Measurements from ENCODE around the gene HAPLN1.

HAPLN1 gene

DNA sequence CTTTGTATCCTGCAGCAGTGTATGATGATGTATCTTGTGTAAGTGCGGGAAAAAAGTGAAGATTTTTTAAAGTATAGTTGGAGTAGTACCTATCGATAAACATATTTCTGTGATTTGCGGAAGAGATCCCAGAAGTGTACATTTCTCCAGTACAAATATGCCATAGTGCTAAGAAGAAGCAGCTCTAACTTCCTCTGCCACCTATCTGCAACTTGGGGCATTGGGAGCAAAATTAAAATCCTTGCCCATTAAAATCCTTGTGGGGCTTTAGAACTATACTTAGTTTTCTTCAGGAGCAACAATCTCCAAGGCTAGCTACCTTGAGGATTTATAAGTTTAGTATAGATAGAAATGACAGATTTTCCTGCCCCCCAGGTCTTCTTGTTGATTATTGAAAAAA, 125.4 kb downstream of the HAPLN1 start:
- no peak overlapping the region for H3K27ac ChIP-seq (ENCODE audit: low read depth, low read length)
- no peaks in the 10 kb centered on the region for H3K9me2 ChIP-seq (replicated peaks; ENCODE audit: control insufficient read depth, low read length)
- no peak overlapping the region for H3K4me2 ChIP-seq (ENCODE audit: low read length)
- no peak overlapping the region for H3K4me3 ChIP-seq (ENCODE audit: low read length)
- H3F3A ChIP-seq (ENCODE audit: control insufficient read depth, insufficient read depth) = no peaks in the 10 kb centered on the region
- H3K4me1 ChIP-seq (ENCODE audit: control insufficient read depth, low read length) = no peaks in the 10 kb centered on the region
- H3K79me2 ChIP-seq (ENCODE audit: control insufficient read depth, low read length) = no peaks in the 10 kb centered on the region
- TF ChIP-seq, protein P1, sequence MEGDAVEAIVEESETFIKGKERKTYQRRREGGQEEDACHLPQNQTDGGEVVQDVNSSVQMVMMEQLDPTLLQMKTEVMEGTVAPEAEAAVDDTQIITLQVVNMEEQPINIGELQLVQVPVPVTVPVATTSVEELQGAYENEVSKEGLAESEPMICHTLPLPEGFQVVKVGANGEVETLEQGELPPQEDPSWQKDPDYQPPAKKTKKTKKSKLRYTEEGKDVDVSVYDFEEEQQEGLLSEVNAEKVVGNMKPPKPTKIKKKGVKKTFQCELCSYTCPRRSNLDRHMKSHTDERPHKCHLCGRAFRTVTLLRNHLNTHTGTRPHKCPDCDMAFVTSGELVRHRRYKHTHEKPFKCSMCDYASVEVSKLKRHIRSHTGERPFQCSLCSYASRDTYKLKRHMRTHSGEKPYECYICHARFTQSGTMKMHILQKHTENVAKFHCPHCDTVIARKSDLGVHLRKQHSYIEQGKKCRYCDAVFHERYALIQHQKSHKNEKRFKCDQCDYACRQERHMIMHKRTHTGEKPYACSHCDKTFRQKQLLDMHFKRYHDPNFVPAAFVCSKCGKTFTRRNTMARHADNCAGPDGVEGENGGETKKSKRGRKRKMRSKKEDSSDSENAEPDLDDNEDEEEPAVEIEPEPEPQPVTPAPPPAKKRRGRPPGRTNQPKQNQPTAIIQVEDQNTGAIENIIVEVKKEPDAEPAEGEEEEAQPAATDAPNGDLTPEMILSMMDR (IDR thresholded peaks at IDR 0.05; ENCODE audit: low read depth, low read length, poor library complexity, severe bottlenecking) = no peak
- TF ChIP-seq EZH2phosphoT487 (IDR thresholded peaks at IDR 0.05; ENCODE audit: borderline replicate concordance, low read length) = no peak
- H3K36me3 ChIP-seq (ENCODE audit: control insufficient read depth, low read length) = no peaks in the 10 kb centered on the region
- H3K27me3 ChIP-seq (ENCODE audit: control insufficient read depth, low read length) = no peaks in the 10 kb centered on the region
- no peaks in the 10 kb centered on the region for H4K20me1 ChIP-seq (ENCODE audit: control insufficient read depth, insufficient read depth, low read depth, low read length)
- no peaks in the 10 kb centered on the region for H3K9me3 ChIP-seq (ENCODE audit: control insufficient read depth, insufficient read depth, low read length)

DNA sequence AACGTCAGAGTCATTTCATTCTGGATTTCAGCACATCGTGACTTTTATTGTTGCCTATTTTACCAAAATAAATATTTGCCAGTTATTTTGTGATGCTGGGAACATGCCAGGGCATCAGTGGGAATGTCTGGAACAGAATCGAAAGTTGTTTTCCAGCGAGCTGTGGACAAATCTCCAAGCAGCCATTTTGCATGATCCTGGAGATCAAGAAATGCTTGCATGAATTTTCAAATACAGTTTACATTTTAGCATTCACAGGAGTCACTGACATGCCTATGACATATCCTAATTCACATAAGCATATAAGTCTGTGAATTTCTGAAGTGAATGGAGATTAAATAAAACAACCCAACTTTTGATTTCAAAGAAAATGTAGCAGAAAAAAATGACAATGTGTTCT, 129.7 kb downstream of the HAPLN1 start:
- TF ChIP-seq, protein P1 (IDR thresholded peaks at IDR 0.05; ENCODE audit: low read depth, low read length, poor library complexity, severe bottlenecking) = no peak
- no peak for TF ChIP-seq EZH2phosphoT487 (IDR thresholded peaks at IDR 0.05; ENCODE audit: borderline replicate concordance, low read length)

DNA sequence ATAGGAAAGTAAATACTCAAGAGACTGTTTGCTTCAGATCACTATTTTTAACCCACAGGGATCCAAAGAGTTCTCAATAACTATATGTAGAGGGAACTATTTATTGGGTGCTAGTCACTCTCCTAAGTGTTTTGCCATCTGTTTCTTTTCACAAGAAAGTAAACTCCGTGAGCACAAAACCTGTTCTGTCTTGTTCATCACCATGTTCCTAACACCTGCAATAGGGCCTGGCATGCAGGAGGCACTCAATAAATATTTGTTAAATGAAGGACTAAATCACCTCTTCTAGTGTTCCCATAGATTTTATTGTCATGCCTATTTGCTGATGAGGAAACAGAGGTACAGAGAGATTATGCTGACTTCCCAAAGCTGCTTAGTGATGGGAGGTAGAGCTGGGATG, 130.9 kb downstream of the HAPLN1 start:
- Histone ChIP-seq H4K20me1 (ENCODE audit: control insufficient read depth, insufficient read depth, low read depth, low read length) (no peaks in the 10 kb centered on the region), H3K36me3 (ENCODE audit: control insufficient read depth, low read length) (no peaks in the 10 kb centered on the region), H3K4me2 (ENCODE audit: low read length) (no peak overlapping the region), H3K27me3 (ENCODE audit: control insufficient read depth, low read length) (no peaks in the 10 kb centered on the region), H3K27ac (ENCODE audit: low read depth, low read length) (no peak overlapping the region), H3K9me3 (ENCODE audit: control insufficient read depth, insufficient read depth, low read length) (no peaks in the 10 kb centered on the region), H3F3A (ENCODE audit: control insufficient read depth, insufficient read depth) (no peaks in the 10 kb centered on the region), H3K79me2 (ENCODE audit: control insufficient read depth, low read length) (no peaks in the 10 kb centered on the region), H3K4me1 (ENCODE audit: control insufficient read depth, low read length) (no peaks in the 10 kb centered on the region), H3K9me2 (replicated peaks; ENCODE audit: control insufficient read depth, low read length) (no peaks in the 10 kb centered on the region), H3K4me3 (ENCODE audit: low read length) (no peak overlapping the region)
- TF ChIP-seq, protein P1 (IDR thresholded peaks at IDR 0.05; ENCODE audit: low read depth, low read length, poor library complexity, severe bottlenecking) = no peak
- no peak for TF ChIP-seq EZH2phosphoT487 (IDR thresholded peaks at IDR 0.05; ENCODE audit: borderline replicate concordance, low read length)

More for the DNA sequence above, 129.7 kb downstream of the HAPLN1 start:
- Histone ChIP-seq H3K27ac (ENCODE audit: low read depth, low read length) (no peak overlapping the region), H3K4me3 (ENCODE audit: low read length) (no peak overlapping the region), H3K4me2 (ENCODE audit: low read length) (no peak overlapping the region), H3K9me2 (replicated peaks; ENCODE audit: control insufficient read depth, low read length) (no peaks in the 10 kb centered on the region), H4K20me1 (ENCODE audit: control insufficient read depth, insufficient read depth, low read depth, low read length) (no peaks in the 10 kb centered on the region), H3K79me2 (ENCODE audit: control insufficient read depth, low read length) (no peaks in the 10 kb centered on the region), H3F3A (ENCODE audit: control insufficient read depth, insufficient read depth) (no peaks in the 10 kb centered on the region), H3K9me3 (ENCODE audit: control insufficient read depth, insufficient read depth, low read length) (no peaks in the 10 kb centered on the region), H3K27me3 (ENCODE audit: control insufficient read depth, low read length) (no peaks in the 10 kb centered on the region), H3K4me1 (ENCODE audit: control insufficient read depth, low read length) (no peaks in the 10 kb centered on the region), H3K36me3 (ENCODE audit: control insufficient read depth, low read length) (no peaks in the 10 kb centered on the region)
